Smooth muscle cell (in vitro differentiated cells): Measurements from ENCODE around the gene EFTUD2. TPM values are rescaled to one million over a fixed set of nuclear protein-coding genes. Genes with fewer than 3 reads are reported as not detected.
A peak's percentile ranks its signal among the peaks of the same experiment; 100 is the strongest.

Source experiments
- DNase-seq: peaks from one replicate; lab custom pipeline; 2025; ENCODE audit not compliant: unreplicated experiment; lab: John Stamatoyannopoulos, UW
- H2AFZ ChIP-seq: fragments of 200-600 bp; sonication (generic); 2 replicates; pipeline ENCODE4 v1.6.0; 2016; ENCODE audit warnings: antibody characterized with exemption, low read depth, mild to moderate bottlenecking
- H3F3A ChIP-seq: fragments of 200-600 bp; sonication (generic); 2 replicates; pipeline ENCODE4 v1.6.0; 2017; ENCODE audit warnings: antibody characterized with exemption, low read depth
- H3K27ac ChIP-seq: fragments of 200-600 bp; sonication (generic); 2 replicates; pipeline ENCODE4 v1.5.1; 2016; ENCODE audit warnings: low read depth, mild to moderate bottlenecking
- H3K27me3 ChIP-seq: fragments of 200-600 bp; sonication (generic); 2 replicates; pipeline ENCODE4 v1.6.1; 2016; ENCODE audit warnings: low read depth, mild to moderate bottlenecking
- H3K36me3 ChIP-seq: fragments of 200-600 bp; sonication (generic); 2 replicates; pipeline ENCODE4 v1.5.1; 2016; ENCODE audit warnings: low read depth
- H3K4me1 ChIP-seq: fragments of 200-600 bp; sonication (generic); 2 replicates; pipeline ENCODE4 v1.5.1; 2016; ENCODE audit warnings: low read depth
- H3K4me2 ChIP-seq: fragments of 200-600 bp; sonication (generic); 2 replicates; pipeline ENCODE4 v1.6.0; 2016; ENCODE audit warnings: mild to moderate bottlenecking
- H3K4me3 ChIP-seq: fragments of 200-600 bp; sonication (generic); 2 replicates; pipeline ENCODE4 v1.5.1; 2016; ENCODE audit warnings: mild to moderate bottlenecking
- H3K79me2 ChIP-seq: fragments of 200-600 bp; sonication (generic); 2 replicates; pipeline ENCODE4 v1.6.0; 2016; ENCODE audit warnings: low read depth, mild to moderate bottlenecking
- H3K9ac ChIP-seq: fragments of 200-600 bp; sonication (generic); 2 replicates; pipeline ENCODE4 v1.6.0; 2016; ENCODE audit warnings: low read depth
- H3K9me3 ChIP-seq: fragments of 200-600 bp; sonication (generic); replicated peaks from 2 replicates; pipeline ENCODE4 v1.5.1; 2016; ENCODE audit warnings: low read depth
- H4K20me1 ChIP-seq: fragments of 200-600 bp; sonication (generic); 2 replicates; pipeline ENCODE4 v1.6.0; 2016; ENCODE audit warnings: low read depth
- CTCF ChIP-seq: fragments of 200-600 bp; sonication (generic); IDR thresholded peaks from 2 replicates; pipeline ENCODE4 v1.5.1; 2017; ENCODE audit warnings: borderline replicate concordance, mild to moderate bottlenecking, antibody characterized with exemption; ENCODE audit not compliant: insufficient read depth, poor library complexity, severe bottlenecking
- WGBS: methylation state at CpG from one replicate; pipeline ENCODE4 v1.1.7; 2016; ENCODE audit warnings: low lambda C conversion rate; 5-methylcytosine and 5-hydroxymethylcytosine counted together
- polyA plus RNA-seq: library from polyadenylated mRNA; unstranded; fragments of >200 nt; fragmentation: Nextera tagmentation; extraction: Ambion mirVana; gene quantifications from 2 replicates; pipeline ENCODE4 v1.2.1, GENCODE V29; 2016
- total RNA-seq: library from RNA; depleted of rRNA; stranded (reverse); fragments of >200 nt; gene quantifications from 2 replicates; pipeline ENCODE4 v1.2.3, GENCODE V29; 2014

EFTUD2 gene
- total and polyA plus RNA-seq, 2 experiments from 2014 or later, result 57.2 to 76.0 TPM

GRCh38 chr17:44830359-44831288 is 68.6 kb downstream of the EFTUD2 start:
- Histone ChIP-seq H3K4me2 (peak overlapping the region; percentile 95), H3K4me1 (peaks cover 15% of the 10 kb centered on the region), H3K27ac (no peak overlapping the region), H4K20me1 (peaks cover 31% of the 10 kb centered on the region), H3K79me2 (peaks cover 36% of the 10 kb centered on the region), H3K4me3 (peak overlapping the region; percentile 74), H3F3A (no peaks in the 10 kb centered on the region), H3K27me3 (no peaks in the 10 kb centered on the region), H3K9ac (no peak overlapping the region), H3K36me3 (no peaks in the 10 kb centered on the region), H3K9me3 (no peaks in the 10 kb centered on the region), H2AFZ (peak overlapping the region; percentile 85)
- 3% methylated on average over 47 of the region's 58 CpGs for WGBS
- no peak for TF ChIP-seq CTCF
- peak; percentile 9 for DNase-seq

- peaks cover 15% of the 10 kb centered on the region for H3K4me1 ChIP-seq
- no peak for TF ChIP-seq CTCF
- no peaks in the 10 kb centered on the region for H3K36me3 ChIP-seq
- H4K20me1 ChIP-seq, result peaks cover 40% of the 10 kb centered on the region
- peak within 1 kb of the TSS; percentile 63 for H3K9ac ChIP-seq
- H3K27me3 ChIP-seq, result no peaks in the 10 kb centered on the region
- no peak within 1 kb of the TSS for H3K27ac ChIP-seq
- WGBS, result 1% methylated on average over 46 of the region's 123 CpGs
- DNase-seq, result peak; percentile 9
- H2AFZ ChIP-seq, result peak within 1 kb of the TSS; percentile 85
- peaks cover 45% of the 10 kb centered on the region for H3K79me2 ChIP-seq
- no peaks in the 10 kb centered on the region for H3K9me3 ChIP-seq
- H3F3A ChIP-seq, result no peaks in the 10 kb centered on the region
- peak within 1 kb of the TSS; percentile 74 for H3K4me3 ChIP-seq
- peak within 1 kb of the TSS; percentile 95 for H3K4me2 ChIP-seq
Measured at GRCh38 chr17:44829523-44830358, 69.5 kb downstream of the EFTUD2 start, which contains the start of gene GJC1. TSS of gene GJC1 (minus strand) at chr17:44830287. CDS start at chr17:44805817, 24,470 bp downstream.

- peak overlapping the region; percentile 74 for H3K4me3 ChIP-seq
- peaks cover 46% of the 10 kb centered on the region for H4K20me1 ChIP-seq
- H3K4me1 ChIP-seq, result peaks cover 15% of the 10 kb centered on the region
- H2AFZ ChIP-seq, result peak overlapping the region; percentile 66
- peaks cover 52% of the 10 kb centered on the region for H3K79me2 ChIP-seq
- H3K9me3 ChIP-seq, result no peaks in the 10 kb centered on the region
- WGBS, result 1% methylated on average over 21 of the region's 21 CpGs
- no peak overlapping the region for H3K27ac ChIP-seq
- H3F3A ChIP-seq, result no peaks in the 10 kb centered on the region
- H3K36me3 ChIP-seq, result no peaks in the 10 kb centered on the region
- H3K4me2 ChIP-seq, result peak overlapping the region; percentile 95
- no peak for DNase-seq
- H3K27me3 ChIP-seq, result no peaks in the 10 kb centered on the region
- no peak for TF ChIP-seq CTCF
- H3K9ac ChIP-seq, result peak overlapping the region; percentile 63
Measured at GRCh38 chr17:44828919-44829522, 70.2 kb downstream of the EFTUD2 start.
